Uterus (tissue), 4 donors: ENCODE data around the gene TTLL8. TPM values are rescaled to one million over a fixed set of nuclear protein-coding genes. Genes with fewer than 3 reads are reported as not detected.

Source experiments
- DNase-seq, 2 donors: peaks; one replicate each; pipeline ENCODE4 v3.0.0-alpha.2; 2019 to 2020
- H3K27ac ChIP-seq, 2 donors: fragments of 200-600 bp; sonication (generic); 1 replicate in 1 of 2; 2 replicates in 1 of 2; pipeline ENCODE4 v1.5.1; 2016 to 2018
- H3K27me3 ChIP-seq, 2 donors: fragments of 200-600 bp; sonication (generic); one replicate each; pipeline ENCODE4 v1.5.1; 2018 to 2019; ENCODE audit warnings: control low read depth in 1 of 2
- H3K36me3 ChIP-seq, 2 donors: fragments of 200-600 bp; sonication (generic); one replicate each; pipeline ENCODE4 v1.5.1; 2019; ENCODE audit warnings: control low read depth in 1 of 2
- H3K4me1 ChIP-seq, 2 donors: fragments of 200-600 bp; sonication (generic); one replicate each; pipeline ENCODE4 v1.5.1; 2018 to 2019; ENCODE audit warnings: control low read depth in 1 of 2
- H3K4me3 ChIP-seq, 2 donors: fragments of 200-600 bp; sonication (generic); 1 replicate in 1 of 2; 2 replicates in 1 of 2; pipeline ENCODE4 v1.5.1; 2018 to 2019; ENCODE audit warnings: mild to moderate bottlenecking in 1 of 2
- H3K9me3 ChIP-seq, 2 donors: fragments of 200-600 bp; sonication (generic); one replicate each; pipeline ENCODE4 v1.5.1; 2019; ENCODE audit warnings: control low read depth in 1 of 2
- POLR2A ChIP-seq, 2 donors: fragments of 450-650 bp; IDR thresholded peaks; one replicate each; pipeline ENCODE4 v1.6.1; 2016; ENCODE audit warnings: antibody characterized with exemption in 2 of 2, mild to moderate bottlenecking in 1 of 2, moderate library complexity in 1 of 2
- intact Hi-C: fragments of 100-400 bp; cut with DNase I; formaldehyde crosslinking; loops from one replicate; pipeline ENCODE4 v1.15.1; 2023; ENCODE audit warnings: low total_unique reads
- total RNA-seq, 4 donors: library from RNA; depleted of rRNA in 3 of 4; stranded (reverse); fragments of >200 nt in 3 of 4; gene quantifications; one replicate each; pipeline versions ENCODE4 v1.1.0 to v1.2.4, GENCODE V29; 2014 to 2023
- TF ChIP-seq, protein P1 (sequence below), 4 experiments: fragments of 200-600 bp in 2 of 4; fragments of 450-650 bp in 2 of 4; sonication (generic) in 2 of 4; IDR thresholded peaks; one replicate each; pipeline ENCODE4 v1.5.1; 2016 to 2019; ENCODE audit warnings: antibody characterized with exemption in 4 of 4, mild to moderate bottlenecking in 2 of 4, moderate library complexity in 1 of 4
- donor health status: DM: yes; HTN: yes; CAD: no.

Gene TTLL8
- total RNA-seq, 4 donors from 2014 or later = not detected

DNA sequence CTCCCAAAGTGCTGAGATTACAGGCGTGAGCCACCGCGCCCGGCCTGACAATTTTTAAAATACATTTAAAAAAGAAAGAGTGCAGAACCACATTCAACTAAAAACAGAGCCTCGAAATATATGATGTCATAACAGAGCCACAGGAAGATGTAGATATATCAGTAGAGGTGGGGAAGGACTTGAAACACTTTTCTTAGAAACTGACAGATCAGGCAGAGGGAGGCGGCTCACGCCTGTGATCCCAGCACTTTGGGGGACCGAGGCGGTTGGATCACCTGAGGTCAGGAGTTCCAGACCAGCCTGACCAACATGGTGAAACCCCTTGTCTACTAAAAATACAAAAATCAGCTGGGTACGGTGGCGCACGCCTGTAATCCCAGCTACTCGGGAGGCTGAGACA is 20.1 kb upstream of the TTLL8 start:
- Histone ChIP-seq H3K27ac (peak overlapping the region; percentile 76 to 77), H3K4me3 (no peak overlapping the region), H3K4me1 (no peaks in the 10 kb centered on the region), H3K36me3 (no peaks in the 10 kb centered on the region), H3K27me3 (no peaks in the 10 kb centered on the region), H3K9me3 (no peaks in the 10 kb centered on the region)
- TF ChIP-seq, protein P1, sequence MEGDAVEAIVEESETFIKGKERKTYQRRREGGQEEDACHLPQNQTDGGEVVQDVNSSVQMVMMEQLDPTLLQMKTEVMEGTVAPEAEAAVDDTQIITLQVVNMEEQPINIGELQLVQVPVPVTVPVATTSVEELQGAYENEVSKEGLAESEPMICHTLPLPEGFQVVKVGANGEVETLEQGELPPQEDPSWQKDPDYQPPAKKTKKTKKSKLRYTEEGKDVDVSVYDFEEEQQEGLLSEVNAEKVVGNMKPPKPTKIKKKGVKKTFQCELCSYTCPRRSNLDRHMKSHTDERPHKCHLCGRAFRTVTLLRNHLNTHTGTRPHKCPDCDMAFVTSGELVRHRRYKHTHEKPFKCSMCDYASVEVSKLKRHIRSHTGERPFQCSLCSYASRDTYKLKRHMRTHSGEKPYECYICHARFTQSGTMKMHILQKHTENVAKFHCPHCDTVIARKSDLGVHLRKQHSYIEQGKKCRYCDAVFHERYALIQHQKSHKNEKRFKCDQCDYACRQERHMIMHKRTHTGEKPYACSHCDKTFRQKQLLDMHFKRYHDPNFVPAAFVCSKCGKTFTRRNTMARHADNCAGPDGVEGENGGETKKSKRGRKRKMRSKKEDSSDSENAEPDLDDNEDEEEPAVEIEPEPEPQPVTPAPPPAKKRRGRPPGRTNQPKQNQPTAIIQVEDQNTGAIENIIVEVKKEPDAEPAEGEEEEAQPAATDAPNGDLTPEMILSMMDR (IDR thresholded peaks at IDR 0.05) = no peak
- TF ChIP-seq POLR2A (IDR thresholded peaks at IDR 0.05) = no peak
- intact Hi-C loops = no loop called here
- DNase-seq = no peak

DNA sequence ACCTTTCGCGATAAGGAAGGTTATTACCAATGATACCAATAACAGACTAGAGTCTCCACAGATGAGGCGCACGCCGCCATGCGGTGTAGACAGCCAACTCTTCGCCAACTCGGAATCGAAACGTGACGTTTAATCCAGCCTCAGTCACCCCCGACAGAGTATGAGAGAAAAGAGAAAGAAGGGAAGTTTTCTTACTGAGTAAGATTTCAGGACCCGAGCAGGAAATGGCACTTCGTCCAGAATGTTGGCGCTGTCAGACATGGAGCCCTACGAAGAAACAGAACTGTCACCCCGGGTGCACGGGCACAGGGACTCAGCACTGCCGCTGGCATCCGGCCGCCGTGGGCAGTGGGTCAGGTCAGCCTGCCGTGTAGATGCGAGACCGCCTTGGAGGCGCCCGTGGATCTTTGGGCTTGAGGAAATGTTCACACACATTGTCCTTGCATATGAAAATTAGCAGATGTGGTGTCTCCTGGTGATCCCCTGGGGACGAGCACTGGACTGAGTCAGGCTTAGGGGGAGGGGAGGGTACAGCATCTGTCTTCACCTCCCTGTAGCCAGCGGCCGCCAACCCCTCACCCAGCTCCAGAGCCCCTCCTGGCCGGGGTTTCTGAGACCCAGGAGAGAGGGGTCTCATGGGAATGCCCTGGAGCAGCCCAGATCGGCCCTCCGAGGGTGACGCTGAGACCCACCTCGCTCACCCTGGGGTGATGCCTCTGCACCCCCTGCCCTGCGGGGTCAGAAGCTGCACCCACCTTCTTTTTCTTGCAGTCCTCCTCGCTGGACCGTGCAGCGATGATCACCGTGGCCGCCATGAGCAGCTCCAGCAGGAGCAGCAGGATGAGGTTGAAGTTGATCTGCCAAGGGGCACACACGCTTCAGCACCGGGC is 18.8 kb upstream of the TTLL8 start:
- H3K4me1 ChIP-seq = no peaks in the 10 kb centered on the region
- intact Hi-C loops = no loop called here
- TF ChIP-seq, protein P1 (IDR thresholded peaks at IDR 0.05) = no peak
- TF ChIP-seq POLR2A (IDR thresholded peaks at IDR 0.05) = no peak
- no peak for DNase-seq
- no peaks in the 10 kb centered on the region for H3K9me3 ChIP-seq
- no peaks in the 10 kb centered on the region for H3K27me3 ChIP-seq
- no peaks in the 10 kb centered on the region for H3K36me3 ChIP-seq
- no peak overlapping the region for H3K27ac ChIP-seq
- H3K4me3 ChIP-seq = no peak overlapping the region

DNA sequence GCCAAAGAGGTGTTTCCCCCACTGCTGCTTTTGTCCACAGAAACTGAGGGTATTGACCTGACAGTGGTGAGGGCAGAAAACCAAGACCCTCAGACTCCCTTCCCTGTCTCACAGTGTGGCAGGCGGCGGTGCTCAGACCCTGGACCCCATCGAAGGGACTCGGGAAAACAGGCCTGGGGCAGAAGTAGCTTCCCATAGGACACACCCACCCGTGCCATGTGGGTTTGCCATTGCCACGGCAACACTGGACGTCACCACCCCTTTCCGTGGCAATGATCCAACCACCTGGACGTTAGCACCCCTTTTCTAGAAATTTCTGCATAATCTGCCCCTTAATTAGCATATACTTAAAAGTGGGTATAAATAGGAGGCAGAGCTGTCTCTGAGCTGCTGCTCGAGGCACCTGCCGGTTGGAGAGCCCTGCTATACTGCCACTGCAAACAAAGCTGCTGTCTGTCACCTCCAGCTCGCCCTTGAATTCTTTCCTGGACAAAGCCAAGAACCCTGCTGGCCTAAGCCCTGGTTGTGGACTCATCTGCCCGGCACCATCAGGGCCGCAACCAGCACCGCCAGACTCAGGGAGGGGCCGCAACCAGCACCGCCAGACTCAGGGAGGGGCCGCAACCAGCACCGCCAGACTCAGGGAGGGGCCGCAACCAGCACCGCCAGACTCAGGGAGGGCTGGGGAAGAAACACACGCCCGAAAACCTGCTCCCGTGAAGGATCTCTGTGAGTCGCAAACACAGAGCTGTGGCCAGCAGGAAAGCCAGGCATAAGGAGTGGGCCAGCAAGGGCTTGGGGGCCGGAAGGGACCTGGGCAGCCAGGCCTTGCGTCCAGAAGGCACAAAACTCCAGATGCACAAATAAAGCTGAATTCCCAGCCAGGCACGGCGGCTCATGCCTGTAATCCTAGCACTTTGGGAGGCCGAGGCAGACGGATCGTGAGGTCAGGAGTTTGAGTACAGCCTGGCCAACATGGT is 16.7 kb upstream of the TTLL8 start:
- no peaks in the 10 kb centered on the region for H3K9me3 ChIP-seq
- no peak overlapping the region for H3K4me3 ChIP-seq
- intact Hi-C loops = no loop called here
- H3K27me3 ChIP-seq = no peaks in the 10 kb centered on the region
- no peak for DNase-seq
- no peak overlapping the region for H3K27ac ChIP-seq
- H3K36me3 ChIP-seq = no peaks in the 10 kb centered on the region
- TF ChIP-seq POLR2A (IDR thresholded peaks at IDR 0.05) = no peak
- no peaks in the 10 kb centered on the region for H3K4me1 ChIP-seq

DNA sequence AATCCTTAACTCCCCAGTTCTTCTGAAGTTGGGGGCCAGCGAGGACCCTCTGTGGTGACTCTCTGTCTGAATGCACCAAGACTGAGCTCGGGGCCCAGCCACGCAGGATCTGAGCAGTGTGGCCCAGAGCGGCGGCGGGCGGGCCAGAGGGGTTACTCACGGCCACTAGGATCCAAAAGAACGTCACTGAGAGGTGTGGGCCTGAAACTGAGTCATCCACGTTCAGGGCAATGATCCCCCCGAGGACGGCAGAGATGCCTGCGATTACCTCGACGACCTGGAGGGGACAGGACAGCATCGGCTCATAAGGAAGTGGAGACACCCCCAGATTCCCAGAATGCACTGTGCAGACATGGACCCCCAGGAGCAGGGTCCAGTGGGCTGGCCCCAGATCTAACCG is 16.0 kb upstream of the TTLL8 start:
- Histone ChIP-seq H3K27me3 (no peaks in the 10 kb centered on the region), H3K27ac (no peak overlapping the region), H3K4me1 (no peaks in the 10 kb centered on the region), H3K36me3 (no peaks in the 10 kb centered on the region), H3K9me3 (no peaks in the 10 kb centered on the region), H3K4me3 (no peak overlapping the region)
- intact Hi-C loops = no loop called here
- DNase-seq = no peak
- TF ChIP-seq, protein P1 (IDR thresholded peaks at IDR 0.05) = no peak
- TF ChIP-seq POLR2A (IDR thresholded peaks at IDR 0.05) = no peak

DNA sequence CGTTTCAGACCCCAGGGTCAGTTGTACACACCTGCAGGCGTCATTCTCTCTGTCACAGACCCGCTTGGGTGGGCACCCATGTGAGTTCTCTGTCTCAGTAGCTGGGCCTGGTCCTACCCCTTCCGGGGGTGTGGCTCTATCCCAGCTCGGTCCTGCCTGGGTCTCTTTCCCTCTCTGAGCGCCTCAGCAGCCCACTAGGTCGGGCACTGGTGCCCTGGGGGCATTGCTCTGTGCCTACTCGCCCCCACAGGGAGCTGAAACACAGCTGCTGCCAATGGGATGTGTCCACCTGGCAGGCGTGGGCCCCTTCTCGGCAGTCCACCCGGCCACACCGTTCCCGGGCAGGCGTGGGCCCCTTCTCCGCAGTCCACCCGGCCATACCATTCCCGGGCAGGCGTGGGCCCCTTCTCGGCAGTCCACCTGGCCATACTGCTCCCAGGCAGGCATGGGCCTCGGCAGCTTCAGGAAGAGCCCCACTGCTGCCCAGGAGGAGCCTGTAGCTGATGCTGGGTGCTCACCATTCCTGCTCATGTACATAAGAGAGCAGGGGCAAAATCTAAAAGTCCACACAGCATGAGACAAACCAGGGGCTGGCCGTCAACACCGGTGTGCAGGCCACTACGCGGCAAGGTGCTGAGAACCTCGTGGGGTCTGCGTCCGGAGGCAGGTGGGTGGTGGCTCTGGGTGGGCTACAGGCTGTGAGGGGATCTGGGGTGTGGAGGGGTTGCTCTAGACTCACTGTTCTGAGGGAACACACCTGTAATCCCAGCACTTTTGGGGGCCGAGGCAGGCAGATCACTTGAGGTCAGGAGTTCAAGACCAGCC is 14.8 kb upstream of the TTLL8 start:
- DNase-seq = no peak
- no peaks in the 10 kb centered on the region for H3K36me3 ChIP-seq
- H3K4me1 ChIP-seq = no peaks in the 10 kb centered on the region
- H3K4me3 ChIP-seq = no peak overlapping the region
- TF ChIP-seq, protein P1 (IDR thresholded peaks at IDR 0.05) = no peak
- TF ChIP-seq POLR2A (IDR thresholded peaks at IDR 0.05) = no peak
- intact Hi-C loops = no loop called here
- no peak overlapping the region for H3K27ac ChIP-seq
- H3K27me3 ChIP-seq = no peaks in the 10 kb centered on the region
- H3K9me3 ChIP-seq = no peaks in the 10 kb centered on the region
